B cell (primary cell): Measurements from ENCODE around the gene MLKL. TPM values are rescaled to one million over a fixed set of nuclear protein-coding genes. Genes with fewer than 3 reads are reported as not detected.

ENCODE experiments used
- ATAC-seq: fragments of 200-7000 bp; cut with Tn5 transposase; one replicate; pipeline ENCODE4 v1.10.0; 2021; ENCODE audit warnings: low read depth, mild to moderate bottlenecking, moderate number of reproducible peaks, moderate library complexity
- CTCF ChIA-PET: fragments of 350-600 bp; sonication (Branson Sonifier 250); formaldehyde crosslinking; loops from one replicate; lab custom pipeline; 2021; ENCODE audit warnings: antibody characterized with exemption, inconsistent platforms; lab: Charles Lee
- POLR2A ChIA-PET: fragments of 350-600 bp; sonication (Branson Sonifier 250); formaldehyde crosslinking; loops from one replicate; lab custom pipeline; 2021; ENCODE audit warnings: antibody characterized with exemption; lab: Charles Lee
- DNase-seq: peaks from one replicate; pipeline ENCODE4 v3.0.0; 2013
- H2AFZ ChIP-seq: 2 replicates; pipeline ENCODE4 v1.6.1; 2012; ENCODE audit warnings: mild to moderate bottlenecking, low read depth, low read length; ENCODE audit not compliant: insufficient read depth, poor library complexity, severe bottlenecking
- H3K27ac ChIP-seq, 2 donors: 1 replicate in 1 of 2; 2 replicates in 1 of 2; pipeline ENCODE4 v1.5.1; 2012 to 2013; ENCODE audit warnings: low read length in 2 of 2, mild to moderate bottlenecking in 2 of 2, moderate library complexity in 1 of 2
- H3K27me3 ChIP-seq, 4 experiments: fragments of 200-600 bp in 1 of 4; sonication (generic) in 1 of 4; replicated peaks in 1 of 4; 1 replicate in 2 of 4; 2 replicates in 2 of 4; pipeline versions ENCODE4 v1.6.1 to v1.7.0; 2013 to 2016; ENCODE audit warnings: low read length in 3 of 4, mild to moderate bottlenecking in 2 of 4, mixed read lengths in 1 of 4, moderate library complexity in 1 of 4; ENCODE audit not compliant: insufficient read depth in 4 of 4, control insufficient read depth in 3 of 4; ENCODE audit errors: control extremely low read depth in 1 of 4
- H3K36me3 ChIP-seq, 2 experiments: replicated peaks in 1 of 2; 1 replicate in 1 of 2; 2 replicates in 1 of 2; pipeline versions ENCODE4 v1.6.1 to v1.7.1; 2013; ENCODE audit warnings: low read length in 1 of 2; ENCODE audit not compliant: insufficient read depth in 2 of 2, control insufficient read depth in 1 of 2; ENCODE audit errors: control extremely low read depth in 1 of 2, extremely low read depth in 1 of 2
- H3K4me1 ChIP-seq, 2 donors: fragments of 200-600 bp in 1 of 2; sonication (generic) in 1 of 2; 1 replicate in 1 of 2; 2 replicates in 1 of 2; pipeline versions ENCODE4 v1.5.1 to v1.6.1; 2013 to 2017; ENCODE audit warnings: low read length in 2 of 2; ENCODE audit not compliant: control insufficient read depth in 2 of 2, insufficient read depth in 2 of 2
- H3K4me2 ChIP-seq: replicated peaks from 2 replicates; pipeline ENCODE3; 2012; ENCODE audit warnings: mild to moderate bottlenecking, low read depth, low read length; ENCODE audit not compliant: poor library complexity, severe bottlenecking
- H3K4me3 ChIP-seq, 5 experiments: fragments of 200-600 bp in 1 of 5; sonication (generic) in 1 of 5; 1 replicate in 3 of 5; 2 replicates in 2 of 5; pipeline versions ENCODE4 v1.5.1 to v1.7.0; 2011 to 2016; ENCODE audit warnings: low read length in 4 of 5, mild to moderate bottlenecking in 4 of 5, low read depth in 2 of 5, control low read depth in 1 of 5, moderate library complexity in 1 of 5; ENCODE audit not compliant: insufficient read depth in 1 of 5; ENCODE audit errors: control extremely low read depth in 1 of 5, extremely low read depth in 1 of 5
- H3K79me2 ChIP-seq: fragments of 200-600 bp; sonication (generic); one replicate; pipeline ENCODE4 v1.6.0; 2016; ENCODE audit warnings: low read length; ENCODE audit not compliant: control insufficient read depth, insufficient read depth
- H3K9ac ChIP-seq: fragments of 200-600 bp; sonication (generic); 2 replicates; pipeline ENCODE4 v1.6.1; 2017; ENCODE audit warnings: mild to moderate bottlenecking, low read length, moderate library complexity
- H3K9me3 ChIP-seq, 3 donors: one replicate each; pipeline versions ENCODE4 v1.6.1 to v1.7.1; 2013; ENCODE audit warnings: low read length in 2 of 3; ENCODE audit not compliant: control insufficient read depth in 2 of 3, insufficient read depth in 1 of 3; ENCODE audit errors: control extremely low read depth in 1 of 3
- H4K20me1 ChIP-seq: 2 replicates; pipeline ENCODE4 v1.6.0; 2012; ENCODE audit warnings: mild to moderate bottlenecking, low read length; ENCODE audit not compliant: insufficient read depth, control insufficient read depth, poor library complexity, severe bottlenecking
- H3K27ac Mint-ChIP-seq: one replicate; pipeline ENCODE4 v1.8.0; 2021; ENCODE audit warnings: mixed read lengths
- H3K27me3 Mint-ChIP-seq: one replicate; pipeline ENCODE4 v1.8.0; 2021; ENCODE audit warnings: mixed read lengths
- H3K4me1 Mint-ChIP-seq: one replicate; pipeline ENCODE4 v1.8.0; 2021; ENCODE audit warnings: mixed read lengths
- H3K4me3 Mint-ChIP-seq: one replicate; pipeline ENCODE4 v1.8.0; 2021; ENCODE audit warnings: mixed read lengths
- H3K9me3 Mint-ChIP-seq: one replicate; pipeline ENCODE4 v1.8.0; 2022; ENCODE audit warnings: mixed read lengths; ENCODE audit not compliant: insufficient read depth
- EZH2 ChIP-seq: IDR thresholded peaks from 2 replicates; pipeline ENCODE4 v1.6.1; 2012; ENCODE audit warnings: borderline replicate concordance, low read depth, mild to moderate bottlenecking, moderate library complexity, low read length; ENCODE audit not compliant: insufficient read depth, poor library complexity, severe bottlenecking
- WGBS: methylation state at CpG from one replicate; pipeline ENCODE4 v1.1.5; 2013; ENCODE audit warnings: missing lambda C conversion rate; ENCODE audit not compliant: insufficient coverage; 5-methylcytosine and 5-hydroxymethylcytosine counted together
- intact Hi-C: fragments of 100-400 bp; cut with micrococcal nuclease; formaldehyde crosslinking; loops from one replicate; pipeline ENCODE4 v1.10.0; 2022
- polyA plus RNA-seq: library from polyadenylated mRNA; depleted of rRNA; stranded (reverse); fragments of >200 nt; gene quantifications from 2 replicates; pipeline ENCODE4 v1.2.3, GENCODE V29; 2012
- total RNA-seq, 2 donors: library from RNA; stranded (reverse); fragments of 120-200 nt in 1 of 2; gene quantifications; 1 replicate in 1 of 2; 2 replicates in 1 of 2; pipeline versions ENCODE4 v1.2.3 to v1.2.4, GENCODE V29; 2013 to 2022
- TF ChIP-seq, protein P1 (sequence below): fragments of 200-600 bp; IDR thresholded peaks from one replicate; pipeline ENCODE4 v1.8.0; 2022; ENCODE audit warnings: antibody characterized with exemption, mild to moderate bottlenecking

Gene MLKL
- total and polyA plus RNA-seq, 2 donors (not counting 1 experiment from before 2014, with no cell fraction given) = 13.4 to 19.7 TPM

DNA sequence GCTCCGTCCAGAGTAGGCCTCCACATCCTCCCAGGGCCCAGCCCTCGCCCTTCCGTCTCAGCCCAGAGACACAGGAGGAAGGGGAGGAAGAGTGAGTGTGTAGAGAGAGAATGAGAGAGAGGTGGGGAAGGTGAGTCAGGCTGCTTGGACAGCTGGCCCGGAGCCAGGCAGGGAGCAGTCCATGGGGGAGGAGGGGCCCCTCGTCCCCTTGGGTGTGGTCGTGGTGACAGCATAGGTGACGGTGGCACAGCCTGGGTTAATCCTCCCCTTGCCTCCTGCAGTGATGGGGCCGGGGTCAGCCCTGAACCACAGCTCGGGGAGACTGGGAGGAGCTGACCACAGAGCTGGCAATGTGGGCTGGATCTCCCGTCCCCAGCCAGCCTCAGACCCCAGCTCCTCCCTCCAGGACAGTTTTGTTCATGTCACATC lies 37.5 kb upstream of the MLKL start:
- ATAC-seq (no peak), DNase-seq (no peak)
- no peaks in the 10 kb centered on the region for H3K9me3 Mint-ChIP-seq
- no peaks in the 10 kb centered on the region for H3K4me1 ChIP-seq
- no peak overlapping the region for H3K27ac ChIP-seq
- H3K9me3 ChIP-seq = no peaks in the 10 kb centered on the region
- intact Hi-C loops = no loop called here
- no peak overlapping the region for H3K4me2 ChIP-seq
- no peak overlapping the region for H2AFZ ChIP-seq
- ChIA-PET CTCF (no interaction called here), POLR2A (no interaction called here)
- no peaks in the 10 kb centered on the region for H3K27me3 ChIP-seq
- TF ChIP-seq, protein P1, sequence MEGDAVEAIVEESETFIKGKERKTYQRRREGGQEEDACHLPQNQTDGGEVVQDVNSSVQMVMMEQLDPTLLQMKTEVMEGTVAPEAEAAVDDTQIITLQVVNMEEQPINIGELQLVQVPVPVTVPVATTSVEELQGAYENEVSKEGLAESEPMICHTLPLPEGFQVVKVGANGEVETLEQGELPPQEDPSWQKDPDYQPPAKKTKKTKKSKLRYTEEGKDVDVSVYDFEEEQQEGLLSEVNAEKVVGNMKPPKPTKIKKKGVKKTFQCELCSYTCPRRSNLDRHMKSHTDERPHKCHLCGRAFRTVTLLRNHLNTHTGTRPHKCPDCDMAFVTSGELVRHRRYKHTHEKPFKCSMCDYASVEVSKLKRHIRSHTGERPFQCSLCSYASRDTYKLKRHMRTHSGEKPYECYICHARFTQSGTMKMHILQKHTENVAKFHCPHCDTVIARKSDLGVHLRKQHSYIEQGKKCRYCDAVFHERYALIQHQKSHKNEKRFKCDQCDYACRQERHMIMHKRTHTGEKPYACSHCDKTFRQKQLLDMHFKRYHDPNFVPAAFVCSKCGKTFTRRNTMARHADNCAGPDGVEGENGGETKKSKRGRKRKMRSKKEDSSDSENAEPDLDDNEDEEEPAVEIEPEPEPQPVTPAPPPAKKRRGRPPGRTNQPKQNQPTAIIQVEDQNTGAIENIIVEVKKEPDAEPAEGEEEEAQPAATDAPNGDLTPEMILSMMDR = no peak
- no peak for TF ChIP-seq EZH2
- H3K4me3 ChIP-seq = no peak overlapping the region
- no peak overlapping the region for H3K27ac Mint-ChIP-seq
- WGBS = 81% methylated on average over 8 of the region's 10 CpGs
- H3K27me3 Mint-ChIP-seq = no peaks in the 10 kb centered on the region
- no peaks in the 10 kb centered on the region for H3K36me3 ChIP-seq
- H3K4me1 Mint-ChIP-seq = no peaks in the 10 kb centered on the region
- no peaks in the 10 kb centered on the region for H4K20me1 ChIP-seq
- H3K9ac ChIP-seq = no peak overlapping the region
- no peak overlapping the region for H3K4me3 Mint-ChIP-seq
- H3K79me2 ChIP-seq = no peaks in the 10 kb centered on the region

DNA sequence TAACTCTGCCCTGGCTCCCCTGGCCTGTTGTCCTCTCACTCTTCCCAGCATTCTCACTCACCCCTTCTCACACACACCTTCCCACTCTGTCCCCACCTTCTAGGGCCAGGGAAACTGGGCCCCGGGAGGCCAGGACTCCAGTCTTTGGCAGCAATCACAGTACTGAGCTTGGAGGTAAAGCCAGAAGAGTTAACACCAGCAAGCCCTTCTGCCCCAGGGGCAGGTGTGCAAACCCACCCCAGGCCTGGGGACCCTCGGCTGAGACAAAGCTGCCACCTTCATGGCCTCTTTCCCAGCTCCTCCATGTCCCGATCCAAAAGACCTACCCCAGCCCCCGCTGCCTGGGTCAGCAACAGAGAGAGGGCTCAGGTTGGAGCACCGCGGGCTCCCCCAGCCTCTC lies 36.9 kb upstream of the MLKL start:
- Histone ChIP-seq H3K36me3 (no peaks in the 10 kb centered on the region), H2AFZ (no peak overlapping the region), H3K4me1 (no peaks in the 10 kb centered on the region), H3K4me2 (no peak overlapping the region), H3K27me3 (no peaks in the 10 kb centered on the region), H3K27ac (no peak overlapping the region), H3K4me3 (no peak overlapping the region), H4K20me1 (no peaks in the 10 kb centered on the region), H3K9ac (no peak overlapping the region), H3K9me3 (no peaks in the 10 kb centered on the region), H3K79me2 (no peaks in the 10 kb centered on the region)
- Mint-ChIP-seq H3K4me3 (no peak overlapping the region), H3K4me1 (no peaks in the 10 kb centered on the region), H3K9me3 (no peaks in the 10 kb centered on the region), H3K27ac (no peak overlapping the region), H3K27me3 (no peaks in the 10 kb centered on the region)
- CTCF ChIA-PET = no interaction called here
- DNase-seq (no peak), ATAC-seq (no peak)
- POLR2A ChIA-PET = no interaction called here
- intact Hi-C loops = no loop called here
- TF ChIP-seq EZH2 = no peak
- TF ChIP-seq, protein P1 = no peak
- WGBS = 97% methylated on average over 6 of the region's 6 CpGs
